HUDEP-2 (cell line): Measurements from ENCODE around the gene MT1F.
"Not testable (repeated sequence)": the region's sequence is repeated elsewhere in the genome, so short reads cannot be mapped to it uniquely, and the experiment has no call there.

Experiments used
- DNase-seq, 76 experiments: peaks; one replicate each; lab custom pipeline; 2025; ENCODE audit not compliant: unreplicated experiment in 76 of 76; lab: John Stamatoyannopoulos, UW

The MT1F gene

DNA sequence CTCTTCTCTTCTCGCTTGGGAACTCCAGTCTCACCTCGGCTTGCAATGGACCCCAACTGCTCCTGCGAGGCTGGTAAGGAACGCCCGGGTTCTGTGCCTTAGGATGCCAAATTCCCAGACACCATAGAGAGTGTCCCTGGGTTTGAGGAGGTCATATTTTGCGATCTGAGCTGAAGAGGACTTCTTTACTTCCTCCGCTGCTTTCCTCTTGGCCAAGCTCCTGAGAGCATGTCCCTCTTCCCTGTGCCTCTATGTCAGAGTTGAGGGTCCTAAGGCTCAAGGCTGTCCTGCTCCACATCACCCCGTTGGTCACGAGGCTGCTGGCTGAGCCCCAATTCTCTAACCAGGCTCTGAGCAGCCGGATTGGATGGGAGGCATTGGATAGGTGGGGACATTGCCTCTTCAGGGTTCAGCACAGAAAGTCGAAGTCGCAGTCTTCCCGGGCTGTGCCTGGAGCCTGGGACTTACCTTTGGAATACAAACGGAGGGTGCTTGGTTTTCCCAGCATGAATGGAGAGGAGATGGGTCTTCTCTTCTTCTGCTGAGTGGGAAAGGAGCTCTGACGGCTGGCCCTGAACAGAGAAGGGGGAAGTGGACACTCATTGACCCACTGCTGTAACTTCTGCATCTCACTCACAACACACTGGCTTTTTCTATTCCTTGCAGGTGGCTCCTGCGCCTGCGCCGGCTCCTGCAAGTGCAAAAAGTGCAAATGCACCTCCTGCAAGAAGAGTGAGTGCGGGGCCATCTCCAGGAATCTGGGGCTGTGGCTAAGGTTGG lies 12.3 kb downstream of the MT1F start:
- DNase-seq, result no peak

DNA sequence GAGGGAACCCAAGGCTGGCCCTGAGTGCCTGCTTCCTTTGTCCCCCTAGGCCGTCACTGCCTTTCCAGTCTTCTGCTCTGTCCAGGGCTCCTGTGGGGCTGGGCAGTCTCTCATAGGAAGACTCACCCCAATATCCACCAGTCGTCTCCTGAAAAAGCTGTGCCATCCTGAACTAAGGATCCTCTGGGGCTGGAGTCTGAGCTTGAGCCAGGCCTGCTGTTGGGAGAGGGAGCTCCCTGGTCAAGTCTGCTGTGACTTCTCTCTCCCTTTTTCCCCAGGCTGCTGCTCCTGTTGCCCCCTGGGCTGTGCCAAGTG lies 12.8 kb downstream of the MT1F start:
- no peak for DNase-seq

DNA sequence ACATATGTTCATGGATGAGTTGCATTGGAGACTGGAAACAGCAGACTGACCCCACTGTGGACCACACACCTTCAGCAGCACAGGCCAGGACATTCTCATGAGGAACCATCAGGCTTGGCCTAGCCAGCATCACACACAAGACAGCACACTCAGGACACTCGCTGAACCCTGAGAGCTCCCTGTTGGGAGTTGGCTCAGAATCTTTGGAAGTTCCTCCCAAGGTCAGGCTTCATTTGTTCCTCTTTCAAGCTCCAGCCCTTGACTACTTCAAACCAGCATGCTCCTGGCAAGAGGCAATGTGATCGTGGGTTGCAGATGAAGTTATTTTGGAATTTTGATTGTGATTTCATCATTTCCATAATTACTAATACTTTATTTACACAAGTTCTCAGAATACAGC lies 13.9 kb downstream of the MT1F start:
- DNase-seq, result not testable (repeated sequence)

DNA sequence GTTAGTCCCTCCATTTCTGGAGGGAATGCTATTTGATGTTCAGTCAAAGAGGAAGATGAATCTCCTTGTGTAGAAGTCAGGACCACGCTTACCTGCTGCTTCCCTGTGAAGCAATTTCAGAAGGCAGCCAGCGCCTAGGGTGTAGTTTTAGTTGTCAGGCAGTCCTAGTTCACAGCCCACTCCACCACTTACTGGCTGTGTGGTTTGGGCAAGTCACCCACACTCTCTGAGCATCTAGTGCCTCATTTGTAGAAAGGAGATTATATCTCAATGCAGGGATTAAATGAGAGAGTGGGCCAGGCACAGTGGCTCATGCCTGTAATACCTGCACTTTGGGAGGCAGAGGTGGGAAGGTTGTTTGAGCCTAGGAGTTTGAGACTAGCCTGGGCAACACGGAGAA lies 14.4 kb downstream of the MT1F start:
- DNase-seq, result not testable (repeated sequence)

DNA sequence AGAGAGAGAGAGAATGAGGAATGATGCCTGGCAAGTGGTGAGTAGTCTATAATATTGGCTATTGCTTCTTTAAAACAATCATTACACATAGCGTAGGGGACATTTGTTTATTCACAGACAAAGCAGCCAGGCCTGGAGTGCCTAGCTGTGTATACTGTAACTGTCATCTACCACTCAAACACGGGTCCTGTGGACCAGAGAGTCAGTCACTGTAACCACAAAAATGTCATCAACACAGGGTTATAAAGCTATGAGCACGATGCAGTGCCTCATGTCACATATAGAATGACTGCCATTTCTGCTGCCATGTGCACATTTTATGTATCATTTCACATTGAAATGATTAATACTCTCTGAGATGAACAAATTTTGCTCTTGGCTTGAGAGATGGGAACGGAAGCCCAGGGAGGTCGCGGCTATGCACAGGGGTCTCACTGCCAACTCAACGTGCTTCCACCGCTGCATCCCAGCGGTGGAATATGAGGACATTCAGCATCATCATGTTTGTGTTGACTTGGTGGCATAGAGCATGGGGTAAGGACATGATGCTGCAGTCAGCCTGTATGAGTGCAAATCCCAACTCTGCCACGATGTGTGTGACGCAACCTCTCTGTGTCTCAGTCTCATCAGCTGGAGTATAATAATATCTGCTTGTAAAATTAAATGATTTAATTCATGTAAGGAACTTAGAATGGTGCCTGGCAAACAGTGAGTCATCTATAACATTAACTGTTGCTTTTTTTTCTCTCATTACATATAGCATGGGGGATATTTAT lies 15.2 kb downstream of the MT1F start:
- no peak for DNase-seq

DNA sequence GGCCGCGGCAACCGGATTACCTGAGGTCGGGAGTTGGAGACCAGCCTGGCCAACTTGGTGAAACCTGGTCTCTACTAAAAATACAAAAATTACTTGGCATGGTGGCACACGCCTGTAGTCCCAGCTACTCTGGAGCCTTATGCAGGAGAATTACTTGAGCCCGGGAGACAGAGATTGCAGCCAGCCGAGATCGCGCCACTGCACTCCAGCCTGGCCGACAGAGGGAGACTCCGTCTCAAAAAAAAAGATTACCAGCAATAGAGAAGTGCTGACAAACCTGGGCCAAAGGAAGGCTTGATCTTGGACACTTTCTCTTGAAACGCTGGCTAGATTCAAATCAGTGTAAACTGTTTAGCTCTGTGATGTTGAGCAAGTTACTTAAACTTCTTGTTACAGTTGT lies 16.2 kb downstream of the MT1F start:
- peak in 21 of 76 experiments; percentile 3 to 42 (median 14) for DNase-seq

DNA sequence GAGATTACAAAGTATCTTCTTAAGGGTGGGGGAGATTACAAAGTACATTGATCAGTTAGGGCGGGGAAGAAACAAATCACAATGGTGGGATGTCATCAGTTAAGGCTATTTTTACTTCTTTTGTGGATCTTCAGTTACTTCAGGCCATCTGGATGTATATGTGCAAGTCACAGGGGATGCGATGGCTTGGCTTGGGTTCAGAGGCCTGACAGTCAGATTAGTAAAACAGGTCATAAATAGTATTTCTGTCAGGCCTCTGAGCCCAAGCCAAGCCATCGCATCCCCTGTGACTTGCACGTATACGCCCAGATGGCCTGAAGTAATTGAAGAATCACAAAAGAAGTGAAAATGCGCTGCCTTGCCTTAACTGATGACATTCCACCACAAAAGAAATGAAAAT lies 16.8 kb downstream of the MT1F start:
- not testable (repeated sequence) for DNase-seq

DNA sequence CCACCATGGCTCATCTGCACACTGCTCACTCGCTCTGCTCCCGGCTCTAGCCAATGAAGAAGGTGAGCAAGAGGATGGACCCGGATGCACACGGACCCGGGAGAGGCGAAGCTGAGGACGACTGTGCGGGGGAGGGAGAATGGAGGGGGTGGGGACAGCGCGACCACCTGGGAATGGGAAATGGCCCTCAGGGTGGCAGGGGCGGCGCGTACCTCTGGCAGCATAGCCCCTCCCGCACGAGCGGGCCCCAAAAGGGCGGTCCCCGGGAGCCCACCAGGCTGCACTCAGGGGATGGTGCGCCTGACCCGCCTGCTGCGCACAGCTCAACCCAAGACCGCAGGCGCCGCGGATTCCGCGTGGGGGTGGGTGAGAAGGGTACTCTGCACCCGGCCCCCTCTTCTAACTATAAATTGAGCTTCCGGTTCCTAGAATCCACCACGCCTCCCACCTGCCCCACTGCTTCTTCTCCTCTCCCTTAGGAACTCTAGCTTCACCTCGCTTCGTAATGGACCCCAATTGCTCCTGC lies 18.0 kb downstream of the MT1F start:
- DNase-seq, result no peak

DNA sequence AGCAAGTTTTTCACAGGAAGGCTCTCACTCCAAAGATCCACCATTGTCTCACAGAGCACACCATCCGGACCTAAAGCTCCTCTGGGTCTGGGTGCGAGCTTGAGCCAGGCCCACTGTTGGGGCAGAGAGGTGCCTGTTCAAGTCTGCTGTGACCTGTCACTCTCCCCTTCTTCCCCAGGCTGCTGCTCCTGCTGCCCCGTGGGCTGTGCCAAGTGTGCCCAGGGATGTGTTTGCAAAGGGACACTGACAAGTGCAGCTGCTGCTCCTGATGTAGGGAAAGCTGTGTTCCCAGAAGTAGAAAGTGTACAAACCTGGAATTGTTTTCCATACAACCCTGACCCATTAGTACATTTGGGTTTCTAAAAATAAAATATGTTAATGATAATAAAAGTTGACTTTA lies 19.7 kb downstream of the MT1F start:
- DNase-seq, result no peak

DNA sequence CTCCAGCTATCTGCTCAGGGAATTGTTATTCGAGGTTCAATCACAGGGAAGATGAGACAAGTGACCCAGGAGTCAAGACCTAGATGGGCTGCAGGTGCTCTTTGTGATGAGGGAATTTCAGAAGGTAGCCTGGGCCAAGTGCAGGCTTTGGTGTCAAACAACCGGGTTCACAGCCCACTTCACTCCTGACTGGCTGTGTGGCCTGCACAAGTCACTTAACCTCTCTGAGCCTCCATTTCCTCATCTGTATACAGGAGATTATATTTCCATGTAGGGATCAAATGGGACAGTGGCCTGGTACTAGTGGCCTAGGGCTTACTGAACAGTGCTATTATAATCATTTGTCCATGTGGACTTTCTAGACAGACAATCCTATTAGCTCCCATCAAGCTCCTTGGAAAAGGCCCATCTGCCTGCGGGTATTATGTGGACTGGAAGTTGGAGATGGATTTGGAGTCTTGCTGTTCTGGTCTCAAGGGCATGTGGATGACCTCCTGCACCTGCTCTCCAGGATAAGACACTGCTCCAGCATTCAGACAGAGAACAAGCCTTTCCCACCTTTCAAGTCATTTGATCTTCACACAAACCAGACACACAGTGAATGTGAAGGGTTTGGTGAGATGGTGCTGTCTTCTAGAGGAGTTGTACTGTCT lies 21.4 kb downstream of the MT1F start:
- no peak for DNase-seq

DNA sequence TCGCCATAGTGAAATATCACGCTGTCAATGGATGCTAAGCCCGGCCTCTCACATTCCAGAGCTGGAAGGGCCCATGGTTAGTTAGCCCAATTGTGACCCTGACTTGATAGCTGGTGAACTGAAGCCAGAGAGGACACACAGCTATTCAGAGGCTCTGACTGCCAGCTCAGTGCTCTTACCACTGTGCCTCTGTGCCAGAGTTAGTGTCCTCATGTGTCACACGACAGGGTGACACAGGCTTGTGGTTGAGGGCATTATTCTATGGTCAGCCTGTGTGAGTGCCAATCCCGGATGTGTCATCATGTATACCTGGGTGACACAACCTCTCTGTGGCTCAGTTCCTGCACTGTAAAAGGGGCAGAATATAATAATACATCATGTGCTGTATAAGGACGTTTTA lies 22.1 kb downstream of the MT1F start:
- DNase-seq, result no peak

DNA sequence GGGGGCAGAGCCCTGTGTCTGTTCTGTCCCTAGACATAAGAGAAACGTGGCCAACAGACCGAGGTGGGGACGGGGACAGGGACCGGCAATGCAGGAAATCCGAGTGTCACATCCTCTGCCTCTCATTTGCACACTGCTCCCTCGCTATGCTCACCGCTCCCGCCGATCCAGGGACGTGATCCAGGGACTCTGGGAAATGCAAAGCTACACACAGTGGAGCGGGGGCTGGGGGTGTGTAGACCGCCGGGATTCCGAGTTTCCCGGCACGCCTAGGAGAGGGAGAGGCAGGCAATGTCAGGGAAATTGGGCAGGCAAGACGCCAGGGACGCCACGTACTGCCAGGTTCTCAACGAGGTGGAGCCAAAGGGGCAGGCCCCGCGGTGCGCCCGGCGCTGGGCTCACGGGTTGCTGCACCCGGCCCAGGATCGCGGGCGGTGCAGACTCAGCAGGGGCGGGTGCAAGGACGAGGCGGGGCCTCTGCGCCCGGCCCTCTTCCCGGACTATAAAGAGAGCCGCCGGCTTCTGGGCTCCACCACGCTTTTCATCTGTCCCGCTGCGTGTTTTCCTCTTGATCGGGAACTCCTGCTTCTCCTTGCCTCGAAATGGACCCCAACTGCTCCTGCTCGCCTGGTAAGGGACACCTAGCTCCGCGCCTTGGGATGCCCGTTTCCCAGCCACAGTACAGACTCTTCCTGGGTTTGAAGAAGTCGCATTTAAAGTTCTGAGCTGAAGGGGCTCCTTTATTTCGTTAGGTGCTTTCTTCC lies 24.4 kb downstream of the MT1F start, which contains the start of gene MT1X:
Gene MT1X (plus strand): TSS at position 532 of the 764 bp plus-strand sequence. CDS start 71 bp downstream, at position 603.
- DNase-seq, result peak in 70 of 76 experiments; percentile 13 to 87 (median 63)

DNA sequence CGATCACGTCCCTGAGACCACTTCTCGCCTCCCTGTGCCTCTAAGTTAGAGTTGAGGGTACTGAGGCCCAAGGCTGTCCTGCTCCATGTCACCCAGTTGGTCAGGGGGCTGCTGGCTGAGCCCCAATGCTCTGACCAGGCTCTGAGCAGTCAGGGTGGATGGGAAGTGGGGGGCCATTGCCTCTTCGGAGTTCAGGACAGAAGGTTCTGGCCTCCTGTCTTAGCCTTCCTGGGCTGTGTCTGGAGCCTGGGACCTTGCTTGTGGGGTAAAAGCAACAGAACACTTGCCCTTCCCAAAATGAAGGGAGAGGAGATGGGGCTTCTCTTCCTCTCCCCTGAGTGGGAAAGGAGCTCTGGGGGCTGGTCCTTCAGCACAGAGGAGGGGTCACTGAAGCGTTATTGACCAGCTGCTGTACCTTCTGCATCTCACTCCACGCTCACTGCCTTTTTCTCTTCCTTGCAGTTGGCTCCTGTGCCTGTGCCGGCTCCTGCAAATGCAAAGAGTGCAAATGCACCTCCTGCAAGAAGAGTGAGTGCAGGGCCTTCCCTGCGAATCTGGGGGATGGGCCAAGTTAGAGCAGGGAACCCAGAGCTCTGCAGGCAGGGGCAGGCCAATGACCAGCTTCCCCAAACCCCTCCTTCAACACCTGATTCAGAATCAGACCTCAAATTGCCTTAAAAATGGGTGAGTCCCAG lies 25.1 kb downstream of the MT1F start:
- DNase-seq, result peak in 1 of 76 experiments; percentile 27

DNA sequence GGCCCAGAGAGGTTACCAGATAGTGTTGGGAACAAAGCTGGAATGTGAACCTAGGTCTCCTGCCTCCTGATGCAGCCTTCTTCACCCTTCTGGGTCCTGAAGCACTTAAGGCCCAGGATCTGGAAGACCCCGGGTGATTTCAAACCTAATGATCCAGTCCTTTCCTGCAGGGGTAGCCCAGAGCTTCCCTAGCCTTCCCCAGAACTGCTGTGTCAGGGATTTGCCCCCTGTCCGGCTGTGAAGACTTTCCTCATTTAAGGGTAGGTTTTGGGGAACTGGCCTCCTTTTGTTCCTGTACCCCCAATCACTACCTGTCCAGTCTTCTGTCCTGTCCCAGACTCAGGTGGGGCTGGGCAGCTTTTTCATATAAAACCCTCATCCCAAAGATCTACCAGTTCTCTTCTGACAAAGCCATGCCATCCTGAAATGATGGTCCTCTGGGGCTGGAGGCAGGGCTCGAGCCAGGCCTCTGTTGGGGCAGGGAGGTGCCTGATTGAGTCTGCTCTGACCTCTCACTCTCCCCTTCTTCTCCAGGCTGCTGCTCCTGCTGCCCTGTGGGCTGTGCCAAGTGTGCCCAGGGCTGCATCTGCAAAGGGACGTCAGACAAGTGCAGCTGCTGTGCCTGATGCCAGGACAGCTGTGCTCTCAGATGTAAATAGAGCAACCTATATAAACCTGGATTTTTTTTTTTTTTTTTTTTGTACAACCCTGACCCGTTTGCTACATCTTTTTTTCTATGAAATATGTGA lies 25.8 kb downstream of the MT1F start:
- no peak for DNase-seq

DNA sequence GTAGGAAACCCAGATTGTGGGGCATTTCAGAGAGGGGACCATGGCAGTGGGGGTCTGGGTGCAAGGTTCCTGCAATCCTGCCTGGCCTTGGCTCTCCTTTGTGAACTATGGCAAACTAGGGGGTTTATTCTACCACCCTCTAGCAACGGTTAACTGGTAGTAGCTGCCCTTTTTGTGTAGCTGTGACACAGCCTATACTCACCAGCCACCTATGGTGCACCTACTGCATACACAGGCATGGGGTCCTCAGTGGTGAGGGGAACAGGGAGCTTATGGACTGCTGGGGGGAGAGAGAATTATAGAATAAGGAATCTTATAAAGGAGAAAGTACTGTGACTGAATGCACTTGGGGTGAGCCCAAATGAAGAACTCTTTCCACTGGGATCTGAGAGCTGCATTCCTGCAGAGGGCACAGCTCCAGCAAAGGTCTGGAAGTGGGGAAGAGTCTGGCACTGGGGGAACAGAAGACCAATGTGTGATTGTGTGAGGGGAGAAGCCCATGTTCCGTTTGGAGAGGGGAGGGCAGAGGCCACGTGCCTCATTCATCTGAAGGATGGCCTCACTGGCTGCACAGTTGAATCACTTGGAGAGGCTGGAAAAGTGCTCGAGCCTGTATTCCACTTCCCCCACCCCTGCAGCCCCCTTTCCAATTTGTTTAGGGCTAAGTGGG lies 26.6 kb downstream of the MT1F start:
- no peak for DNase-seq

DNA sequence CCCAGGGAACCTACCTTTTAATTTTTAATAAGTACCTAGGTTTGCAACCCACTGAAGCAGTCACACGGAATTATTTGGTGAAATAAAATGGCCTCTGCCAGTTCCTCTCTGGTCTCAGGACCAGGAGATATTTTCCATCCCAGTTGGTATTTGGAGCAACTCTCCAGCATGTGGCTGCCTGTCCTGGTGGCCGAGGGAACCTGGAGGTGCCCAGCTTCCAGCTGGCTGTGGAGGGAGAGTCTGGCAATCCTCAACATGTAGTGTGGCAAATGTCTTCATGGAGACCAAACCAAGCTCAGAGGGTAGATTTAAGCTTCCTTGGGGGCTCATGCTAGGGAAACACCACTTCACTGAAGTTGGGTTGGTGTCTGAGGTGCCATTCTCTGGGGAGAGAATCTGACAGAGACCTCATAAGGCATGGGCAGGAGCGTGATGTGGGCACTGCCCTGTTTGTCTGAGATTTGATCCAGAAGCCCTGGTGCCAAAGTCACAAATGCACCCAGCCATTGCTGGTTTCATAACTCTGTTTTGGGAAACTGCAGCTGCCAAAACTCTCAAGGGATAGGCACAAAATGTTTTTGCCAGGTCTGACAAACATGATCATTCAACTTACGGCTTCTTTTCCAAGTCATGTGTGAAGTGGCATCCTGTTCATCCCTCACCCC lies 27.3 kb downstream of the MT1F start:
- DNase-seq, result no peak

DNA sequence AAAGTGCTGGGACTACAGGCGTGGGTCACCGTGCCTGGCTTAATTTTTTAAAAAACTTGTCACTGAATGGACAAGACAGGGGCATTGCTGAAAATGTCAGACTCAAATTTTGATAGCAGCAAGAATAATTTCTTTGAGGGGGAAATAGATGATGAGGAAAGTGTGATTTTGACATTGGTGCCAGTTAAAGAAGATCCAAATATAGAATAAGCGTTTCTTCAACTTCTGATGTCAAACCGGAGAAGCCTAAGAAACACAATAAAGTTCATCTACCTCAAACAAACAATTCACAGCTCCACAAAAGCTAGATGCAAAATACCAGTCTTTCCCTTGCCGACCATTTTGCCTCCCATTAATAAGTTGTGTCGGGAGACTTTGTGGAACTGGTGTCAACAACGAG lies 29.0 kb downstream of the MT1F start:
- DNase-seq, result no peak

DNA sequence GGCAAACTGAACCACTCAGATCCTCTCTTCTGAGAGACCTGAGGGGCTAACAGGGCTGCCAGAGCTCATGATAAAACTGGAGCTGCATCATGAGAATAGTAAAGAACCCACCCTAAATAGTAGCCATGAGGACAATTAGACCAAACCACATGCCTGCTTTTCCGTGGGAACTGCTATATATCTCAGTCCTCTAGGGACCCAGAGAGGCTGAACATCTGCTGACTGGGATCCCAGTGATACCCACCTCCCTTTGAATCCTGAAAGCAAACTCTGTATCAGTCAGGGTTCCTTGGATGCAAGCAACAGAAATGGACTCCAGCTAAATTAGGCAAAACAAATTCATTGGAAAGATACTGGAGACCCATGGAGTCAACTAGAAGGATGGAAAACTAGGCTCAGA lies 31.0 kb downstream of the MT1F start:
- no peak for DNase-seq
